HG03060 (cell line): ENCODE results near the gene MNT.

Experiments
- ATAC-seq: cut with Tn5 transposase; IDR thresholded peaks from one replicate; pipeline ENCODE4 v1.9.1; 2021; ENCODE audit warnings: low read depth, moderate number of reproducible peaks; ENCODE audit not compliant: unreplicated experiment

The MNT gene

DNA sequence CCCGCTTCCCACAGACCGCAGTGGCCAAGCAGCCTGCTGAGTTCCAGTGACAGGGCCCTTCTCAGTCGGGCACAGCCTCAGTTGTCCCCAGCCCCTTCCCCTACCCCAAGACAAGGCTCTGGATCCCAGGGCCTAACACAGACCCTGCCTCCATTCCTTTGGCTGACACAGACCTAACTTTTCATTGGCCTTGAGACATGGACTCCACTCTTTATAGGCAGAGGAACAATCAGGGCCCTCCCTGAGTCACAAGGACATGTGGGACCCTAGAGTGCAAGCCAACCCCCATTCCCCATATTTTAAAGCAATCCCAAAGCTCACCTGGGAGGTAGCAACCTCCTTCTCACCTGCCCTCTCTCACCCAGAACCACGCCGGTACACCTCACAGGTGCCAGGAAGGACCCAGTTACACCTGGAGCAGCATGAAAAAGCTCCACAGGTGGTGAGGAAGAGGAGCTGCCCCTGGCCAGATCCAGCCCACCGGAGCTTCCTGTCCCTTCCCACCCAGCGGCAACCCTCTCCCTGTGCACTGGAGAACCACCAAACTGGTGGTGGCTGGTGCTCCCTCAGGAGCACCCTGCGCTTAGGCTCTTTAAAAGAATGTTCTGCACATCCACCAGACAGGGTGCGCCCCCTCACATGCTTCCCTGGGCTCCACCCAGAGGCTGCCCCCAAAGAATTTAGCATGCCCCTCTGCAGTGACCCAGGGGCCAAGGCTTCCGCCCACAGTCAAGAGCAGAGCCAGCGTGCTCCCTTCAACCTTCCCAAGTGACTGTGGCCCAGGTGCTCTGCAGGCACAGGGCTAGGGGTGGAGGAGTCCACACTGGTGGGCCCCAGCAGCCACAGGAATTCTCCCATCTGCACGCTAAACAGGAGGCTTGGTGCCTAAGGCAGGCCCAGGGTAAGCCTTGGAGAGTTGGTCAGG is 3.4 kb downstream of the MNT start:
- no peak for ATAC-seq

DNA sequence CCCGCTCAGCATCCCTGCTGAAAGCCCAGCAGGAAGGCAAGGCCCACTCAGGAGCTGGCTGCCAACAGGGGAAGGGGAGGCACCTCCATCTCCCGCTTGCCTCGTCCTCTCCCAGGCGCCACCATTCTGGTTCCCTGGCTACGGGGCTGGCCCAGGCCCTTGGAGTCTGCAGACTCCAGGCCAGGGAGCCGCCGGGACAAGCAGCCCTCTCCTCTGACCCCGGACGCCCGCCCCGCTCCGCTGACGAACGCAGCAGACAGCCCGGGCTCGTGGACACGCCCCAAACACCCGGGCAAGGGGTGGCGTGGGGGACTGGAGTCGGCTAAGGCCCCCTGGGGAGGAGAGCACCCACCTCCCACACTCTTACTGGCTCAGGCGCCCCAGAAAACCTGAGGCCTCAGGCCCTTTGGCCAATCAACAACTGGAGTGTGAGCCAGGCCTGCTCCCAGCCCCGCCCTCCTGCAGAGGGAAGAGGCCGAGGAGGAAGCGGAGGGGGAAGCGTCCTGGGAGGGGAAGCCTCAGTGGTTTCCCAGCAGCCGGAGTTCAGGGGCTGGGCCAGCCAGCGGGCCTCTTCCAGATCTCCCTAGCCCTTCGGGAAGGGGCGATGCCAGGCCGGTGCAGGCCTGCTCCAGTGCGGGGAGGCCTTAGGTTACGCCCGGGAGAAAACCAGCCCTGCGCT is 4.2 kb downstream of the MNT start:
- ATAC-seq: no peak

DNA sequence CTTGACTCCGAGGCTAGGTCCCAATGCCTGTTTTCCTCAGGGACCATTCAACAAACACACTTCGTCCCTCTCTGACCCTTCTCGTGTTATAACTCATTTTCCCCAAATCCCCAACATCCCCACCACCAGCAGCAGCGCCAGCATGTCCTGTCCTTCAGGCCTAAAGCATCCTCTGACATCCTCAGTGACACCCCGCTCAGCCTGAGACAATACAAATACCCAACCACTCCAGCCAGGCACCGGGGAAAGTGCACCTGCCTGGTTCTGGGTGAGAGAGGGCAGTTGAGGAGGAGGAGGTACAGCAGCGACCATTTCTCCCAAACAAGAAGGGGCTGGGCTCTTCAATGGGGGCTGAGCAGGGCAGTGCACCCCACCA is 4.7 kb downstream of the MNT start:
- no peak for ATAC-seq

DNA sequence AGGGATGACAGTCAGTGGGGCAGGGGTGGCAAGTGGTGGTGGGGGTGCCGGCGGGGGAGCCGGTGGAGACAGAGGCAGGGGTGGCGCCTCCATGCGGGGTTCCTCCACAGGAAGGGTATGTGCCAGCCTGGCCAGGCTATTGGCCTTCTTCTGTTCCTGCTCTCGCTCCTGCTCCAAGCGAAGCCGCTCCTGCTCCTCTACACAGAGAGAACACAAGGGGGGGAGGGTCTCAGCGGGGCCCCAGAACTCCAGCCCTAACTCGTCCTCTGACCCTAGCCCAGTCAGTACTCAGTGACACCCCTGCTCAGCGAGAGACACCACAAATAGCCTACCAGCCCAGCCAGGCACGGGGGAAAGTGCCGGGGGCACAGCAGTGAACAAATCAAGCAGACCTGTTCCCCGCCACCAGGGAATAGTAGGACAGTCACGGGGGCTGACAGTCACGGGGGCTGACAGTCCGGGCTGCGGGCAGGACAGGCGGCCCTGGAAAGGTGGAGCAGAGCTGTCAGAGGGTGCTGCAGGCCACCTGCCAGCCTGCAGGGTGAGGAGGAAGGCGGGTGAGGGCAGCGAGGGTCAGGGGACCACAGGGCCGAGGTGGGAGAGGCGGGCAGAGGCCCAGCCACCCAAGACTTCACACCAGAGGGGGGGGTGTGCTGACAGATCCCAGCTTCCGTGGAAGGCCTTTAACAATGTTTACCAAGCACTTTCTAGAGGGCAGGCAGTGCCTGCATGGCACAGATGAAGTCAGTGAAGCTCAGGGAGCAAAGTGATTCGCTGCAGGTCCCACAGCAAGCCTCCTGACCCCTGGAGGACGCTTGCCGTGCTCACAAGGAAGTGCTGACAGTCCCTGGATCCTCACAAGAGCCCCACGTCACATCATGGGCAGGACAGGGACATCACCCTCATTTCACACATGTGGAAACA is 5.3 kb downstream of the MNT start:
- no peak for ATAC-seq

DNA sequence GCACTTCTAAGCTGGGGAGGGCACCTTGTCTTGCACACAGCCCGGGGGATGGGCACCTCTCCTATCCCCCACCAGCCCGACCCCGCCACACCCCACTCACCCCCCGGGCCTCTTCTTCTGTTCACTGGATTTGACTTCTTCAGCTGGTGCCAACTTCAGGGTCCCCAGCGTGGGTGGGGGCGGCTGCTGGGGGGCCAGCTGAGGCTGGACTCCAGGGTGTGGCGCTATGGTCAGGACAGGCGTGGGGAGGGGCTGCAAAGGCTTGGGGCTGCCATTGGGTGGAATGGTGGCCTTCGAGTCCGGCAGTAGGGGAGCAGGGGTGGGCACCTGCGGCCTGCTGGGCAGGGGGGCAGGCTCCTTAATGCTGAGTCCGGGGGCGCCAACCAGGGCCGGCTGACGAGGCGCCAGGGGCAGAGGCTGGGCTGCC is 6.1 kb downstream of the MNT start:
- ATAC-seq: no peak

DNA sequence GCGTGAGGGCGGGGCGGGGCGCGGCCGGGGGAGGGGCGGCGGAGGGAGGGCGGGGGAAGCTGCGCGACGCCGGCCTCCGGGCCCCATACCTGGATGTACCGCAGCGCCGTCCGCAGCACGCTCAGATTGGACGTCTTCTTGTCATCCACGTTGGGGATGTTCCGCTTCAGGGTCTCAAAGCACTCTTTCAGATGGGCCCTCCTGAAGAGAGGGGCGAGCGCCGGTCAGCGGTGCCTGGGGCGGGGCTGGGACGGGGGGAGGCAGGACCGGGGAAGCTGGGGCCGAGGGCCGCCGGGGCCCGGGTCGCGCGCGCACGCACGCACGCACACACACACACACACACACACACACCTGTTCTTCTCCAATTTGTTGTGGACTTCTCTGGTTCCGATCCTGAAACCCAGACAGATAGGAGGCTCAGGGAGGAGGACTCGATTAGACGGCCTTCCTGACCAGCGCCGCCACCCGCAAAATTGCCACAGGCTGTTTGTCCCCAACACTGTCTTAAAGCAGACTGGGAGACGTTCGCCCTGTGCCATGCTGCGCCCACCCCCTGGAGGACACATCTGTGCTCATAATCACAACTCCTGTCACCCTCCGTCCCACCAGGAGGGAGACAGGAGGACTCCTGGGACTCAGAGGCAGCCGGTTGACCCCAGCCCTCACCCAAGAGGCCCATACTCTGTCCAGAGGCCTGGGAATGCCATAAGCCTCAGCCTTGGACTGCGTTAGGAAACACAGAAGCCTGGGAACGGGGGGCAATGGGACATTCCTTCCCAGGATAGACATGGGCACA is 6.7 kb downstream of the MNT start:
- ATAC-seq: no peak

DNA sequence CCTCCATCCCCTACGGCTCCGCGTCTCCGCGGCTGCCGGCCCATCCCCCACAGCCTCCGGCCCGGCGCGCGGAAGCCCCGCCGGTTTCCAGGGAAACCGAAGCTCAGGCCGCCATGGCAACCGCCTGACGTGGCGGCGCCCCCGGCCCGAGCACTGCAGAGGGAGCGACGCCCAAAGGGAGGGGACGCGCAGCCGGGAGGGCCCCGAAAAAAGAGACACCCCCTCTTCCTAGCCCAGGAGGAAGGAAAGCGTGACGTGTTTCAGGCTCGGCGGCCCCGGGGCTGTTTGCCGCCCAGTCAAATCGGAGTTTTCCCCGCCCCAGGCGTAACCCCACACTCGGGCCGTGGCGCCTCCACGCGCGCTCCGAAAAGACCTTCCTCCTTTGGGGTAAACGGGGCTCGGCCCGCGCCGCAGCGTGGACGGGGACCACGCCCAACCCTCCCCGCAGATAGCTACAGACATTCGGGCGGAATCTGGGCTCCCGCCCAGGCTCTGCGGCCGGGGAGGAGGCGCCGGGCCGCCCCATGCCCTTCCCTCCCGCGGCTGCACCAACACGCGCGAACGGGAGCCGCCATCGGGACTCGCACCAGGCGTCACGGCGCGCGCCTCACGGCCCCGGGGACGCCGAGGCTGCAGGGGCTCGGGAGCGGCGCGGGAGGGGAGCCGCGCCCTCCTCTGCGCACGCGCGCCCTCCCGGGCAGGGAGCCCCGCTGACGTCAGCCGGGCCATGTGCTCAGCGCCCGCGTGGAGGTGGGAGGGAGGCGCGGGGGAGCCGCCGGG is 7.5 kb downstream of the MNT start:
- ATAC-seq: no peak

DNA sequence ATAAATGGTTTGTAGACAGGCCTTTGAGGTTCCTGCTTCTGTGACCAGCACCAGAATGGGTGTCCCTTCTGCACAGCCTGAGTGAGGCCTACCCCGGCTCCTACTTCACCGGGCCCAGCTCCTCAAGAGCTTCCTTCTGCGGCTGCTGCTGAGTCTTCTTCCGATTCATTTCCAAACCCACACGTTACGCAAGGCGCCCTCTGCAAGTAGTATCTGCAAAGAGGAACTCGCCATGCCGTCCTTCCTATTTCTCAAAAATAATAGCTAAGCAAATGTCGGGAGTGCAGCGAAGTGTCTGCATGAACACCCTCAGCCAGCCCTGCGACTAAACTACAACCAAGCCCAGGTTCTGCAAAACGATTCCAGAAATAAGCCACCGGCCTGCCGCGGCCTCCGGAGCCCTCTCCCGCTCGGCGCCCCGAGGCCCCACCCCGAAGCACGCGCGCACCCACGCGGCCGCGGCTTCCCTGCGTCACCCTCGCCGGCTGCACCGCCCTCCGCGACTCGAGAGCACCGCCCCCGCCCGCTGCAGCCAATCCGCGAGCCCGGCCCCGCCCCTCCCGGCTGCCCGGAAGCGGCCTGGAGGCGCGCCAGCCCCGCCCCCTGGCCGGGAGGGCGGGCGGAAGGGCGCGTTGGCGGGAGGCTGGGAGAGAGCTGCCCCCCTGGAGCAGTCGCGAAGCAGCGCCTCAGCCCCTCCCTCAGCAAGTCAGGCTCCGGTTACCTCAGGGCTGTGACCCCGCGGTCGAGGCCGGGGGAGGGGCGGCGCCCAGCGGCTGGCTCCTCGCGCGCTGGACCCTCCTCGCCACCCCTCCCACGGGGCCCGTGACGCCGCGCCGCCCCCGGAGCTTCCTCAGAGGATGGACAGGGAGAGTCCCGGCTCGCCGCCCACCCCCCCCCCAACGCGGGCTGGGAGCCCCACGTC is 8.3 kb downstream of the MNT start:
- no peak for ATAC-seq

DNA sequence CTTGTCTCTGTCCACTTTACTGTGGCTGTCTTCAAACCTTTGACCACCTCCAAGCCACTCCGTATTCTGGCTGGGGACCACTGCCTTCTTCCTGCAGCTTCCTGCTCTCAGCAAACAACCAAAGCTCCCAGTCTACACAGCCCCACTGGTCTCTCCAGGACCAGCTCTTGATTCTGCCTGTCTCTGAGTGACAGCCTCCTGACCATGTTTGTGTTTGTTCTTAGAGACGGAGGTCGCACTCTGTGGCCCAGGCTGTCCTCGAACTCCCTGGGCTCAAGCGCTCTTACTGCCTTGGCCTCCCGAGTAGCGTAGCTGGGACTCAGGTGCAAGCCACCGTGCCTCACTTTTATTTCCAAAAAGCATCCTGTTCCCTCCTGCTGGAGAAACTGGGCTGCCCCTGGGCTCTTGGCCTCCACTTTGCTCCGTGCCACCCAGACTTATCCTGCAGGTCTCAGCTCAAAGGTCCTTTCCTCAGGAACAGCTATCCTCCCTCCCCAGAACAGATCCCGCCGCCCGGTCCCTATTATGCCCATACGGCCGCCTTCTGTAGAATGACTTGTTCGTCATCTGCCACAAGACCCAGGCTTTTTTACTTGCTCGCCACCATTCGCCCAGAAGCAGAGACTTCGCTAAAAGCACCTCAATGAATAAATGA is 9.1 kb downstream of the MNT start:
- no peak for ATAC-seq

DNA sequence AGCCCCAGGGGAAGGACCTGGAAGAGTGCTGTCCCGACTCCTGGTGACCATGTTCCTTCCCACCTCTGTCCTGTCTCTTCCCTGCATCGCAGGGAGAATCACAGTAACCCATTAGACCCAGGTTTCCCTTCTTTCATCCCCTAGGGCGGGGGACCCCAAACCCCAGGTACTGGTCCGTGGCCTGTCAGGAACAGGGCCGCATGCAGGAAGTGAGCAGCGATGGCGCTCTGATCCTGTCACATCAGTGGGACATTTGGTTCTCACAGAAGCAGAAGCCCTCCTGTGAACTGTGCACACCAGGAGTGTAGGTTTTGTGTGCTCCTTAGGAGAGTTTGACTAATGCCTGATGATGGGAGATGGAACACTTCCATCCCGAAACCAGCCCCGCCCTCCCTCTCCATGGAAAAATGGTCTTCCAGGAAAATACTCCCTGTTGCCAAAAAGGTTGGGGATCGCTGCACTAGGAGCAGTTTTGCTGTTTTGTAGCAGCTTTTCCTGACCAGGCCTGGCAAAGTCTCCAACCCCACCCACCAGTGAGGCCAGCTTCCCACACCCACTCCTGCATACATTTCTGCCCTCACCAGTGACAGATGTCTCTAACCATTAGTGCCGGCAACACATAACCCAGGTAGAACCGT is 10.5 kb downstream of the MNT start:
- no peak for ATAC-seq

DNA sequence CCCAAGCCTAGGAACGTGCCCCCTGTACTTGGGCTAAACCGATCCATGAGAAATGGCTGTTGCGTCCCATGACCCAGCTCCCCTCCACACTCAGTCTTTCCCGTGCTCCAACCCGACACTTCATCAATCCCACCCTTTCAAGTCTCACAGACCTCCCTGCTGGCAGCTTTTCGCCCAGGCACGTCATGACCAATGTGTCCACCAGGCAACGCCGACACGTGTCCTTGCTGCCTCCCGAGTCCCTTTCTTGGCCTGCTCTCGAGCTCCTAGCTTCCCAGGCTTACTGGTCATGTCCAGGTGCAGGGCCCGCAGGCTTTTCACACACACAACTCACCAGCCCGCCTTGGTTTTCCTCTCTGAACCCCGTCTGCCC is 12.2 kb downstream of the MNT start:
- no peak for ATAC-seq

DNA sequence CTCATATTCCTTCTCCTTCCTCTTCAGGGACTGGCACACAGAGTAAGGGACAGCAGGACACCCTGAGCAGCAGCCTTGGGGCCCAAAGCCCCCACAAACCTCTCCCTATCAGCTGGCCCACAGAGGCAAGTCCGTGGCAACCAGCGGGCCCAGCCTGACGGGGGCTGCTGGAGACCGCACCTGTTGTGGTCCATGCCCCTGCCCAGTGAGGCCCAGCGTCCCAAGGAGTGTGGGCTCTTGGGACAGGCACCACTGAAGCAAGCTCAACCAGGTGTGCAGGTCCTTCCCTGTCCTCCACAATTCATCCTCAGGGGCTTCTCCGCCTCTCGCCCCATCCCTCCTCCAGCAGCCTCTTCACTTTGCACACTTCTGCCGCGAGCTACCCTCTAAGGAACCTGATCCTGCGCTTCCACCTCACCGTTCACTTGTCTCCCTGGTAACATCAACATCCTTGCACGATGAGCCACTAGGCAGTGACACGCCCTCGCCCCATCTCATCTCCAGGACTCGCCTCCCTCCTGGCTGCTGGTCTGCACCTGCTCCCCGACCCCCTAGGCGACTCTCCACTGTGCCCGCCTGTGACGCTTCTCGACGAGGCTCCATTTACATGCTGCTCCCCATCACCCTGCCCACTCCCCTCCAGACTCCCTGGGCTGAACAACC is 12.7 kb downstream of the MNT start:
- ATAC-seq: no peak

DNA sequence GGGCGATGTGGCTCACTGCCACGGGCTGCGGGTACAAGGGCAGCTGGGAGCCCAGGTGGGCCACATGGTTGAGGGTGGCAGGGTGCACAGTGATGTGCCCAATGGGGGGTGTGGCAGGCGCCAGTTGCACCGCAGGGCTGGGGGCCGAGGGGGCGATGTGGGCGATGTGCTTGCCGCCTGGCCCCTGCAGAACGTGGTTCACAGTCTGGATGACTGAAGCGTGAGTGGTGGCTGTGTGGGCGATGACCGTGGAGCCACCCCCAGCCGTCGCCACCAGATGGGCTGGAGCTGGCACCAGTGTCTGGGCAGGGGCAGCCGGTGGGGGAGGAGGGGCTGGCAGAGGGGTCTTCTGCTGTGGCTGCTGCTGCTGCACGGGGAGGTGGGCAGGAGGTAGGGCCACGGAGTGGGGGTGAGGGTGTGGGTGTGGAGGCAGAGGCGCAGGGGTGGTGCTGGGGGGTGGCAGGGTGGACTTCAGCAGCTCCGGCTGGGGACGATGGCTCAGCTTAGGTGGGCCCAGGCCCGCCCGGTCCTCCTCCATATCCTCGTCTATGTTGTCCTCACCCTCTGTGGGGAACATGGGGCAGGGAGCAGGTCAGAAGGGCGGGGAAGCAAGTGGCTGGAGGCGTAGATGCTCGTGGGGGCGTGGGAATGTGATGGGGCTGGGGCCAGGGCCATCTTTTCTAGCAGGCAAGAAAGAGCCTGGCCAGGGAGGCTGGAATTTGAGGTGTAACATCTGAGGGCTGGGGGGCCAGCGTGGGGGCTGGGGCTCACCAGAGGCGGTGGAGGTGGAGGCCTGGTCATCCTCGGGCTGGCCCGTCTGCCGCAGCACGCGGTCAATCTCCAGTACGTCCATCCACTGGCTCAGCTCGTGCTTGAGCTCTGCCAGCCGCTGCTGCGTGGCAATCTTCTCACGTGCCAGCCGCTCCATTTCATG is 13.5 kb downstream of the MNT start:
- ATAC-seq: no peak

DNA sequence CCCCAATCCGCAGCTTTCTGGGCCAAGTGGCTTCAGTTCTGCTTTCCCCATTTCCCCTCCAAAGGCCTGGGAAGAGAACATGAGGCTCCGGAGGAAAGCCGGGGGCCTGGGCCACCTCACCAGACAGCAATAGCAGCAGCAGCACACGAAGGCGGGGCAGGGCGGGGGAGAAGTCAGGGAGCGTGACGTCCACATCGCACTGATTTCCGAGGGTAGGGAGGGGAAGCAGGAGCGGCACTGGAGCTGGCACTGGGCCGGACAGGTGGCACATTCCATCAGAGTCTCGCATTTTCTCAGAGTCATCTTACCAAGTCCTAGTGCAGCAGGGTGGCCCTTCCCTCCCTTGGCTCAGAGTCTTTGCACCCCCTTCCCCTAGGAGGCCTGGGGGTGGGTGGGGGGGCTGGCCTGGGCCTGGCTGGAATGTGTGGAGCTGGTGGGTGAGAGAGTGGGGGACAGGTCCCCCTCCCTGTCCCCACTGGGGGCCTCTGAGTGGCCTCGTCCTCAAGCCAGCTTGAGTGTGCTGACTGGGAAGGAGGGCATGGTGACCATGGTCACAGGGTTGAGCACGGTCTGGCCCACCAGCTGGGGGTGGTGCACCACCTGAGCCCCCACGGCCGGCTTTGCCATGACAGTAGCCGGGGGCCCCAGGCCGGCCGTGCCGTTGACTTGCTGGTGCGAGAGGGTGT is 14.3 kb downstream of the MNT start:
- no peak for ATAC-seq
